ENCODE data around the gene C5orf58.

DNA sequence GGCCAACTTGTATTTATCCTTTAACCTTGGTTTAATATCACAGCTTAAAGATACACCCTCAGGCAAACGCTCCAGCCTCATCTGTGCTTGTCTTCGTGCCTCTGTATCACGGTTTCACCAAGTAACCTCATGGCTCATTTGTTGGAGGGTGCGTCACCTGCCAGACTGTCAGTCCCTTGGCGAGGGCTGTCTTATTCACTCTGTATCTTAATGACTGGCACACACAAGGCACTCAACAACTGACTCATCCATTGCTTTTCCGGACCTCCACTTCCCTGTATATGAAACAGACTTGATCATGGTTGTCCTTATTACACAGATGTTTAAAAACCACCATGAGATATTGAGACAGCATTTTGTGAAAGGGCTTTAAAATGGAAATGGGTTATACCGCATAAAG is 36.8 kb downstream of the C5orf58 start:
- TF ChIP-seq, protein P1, sequence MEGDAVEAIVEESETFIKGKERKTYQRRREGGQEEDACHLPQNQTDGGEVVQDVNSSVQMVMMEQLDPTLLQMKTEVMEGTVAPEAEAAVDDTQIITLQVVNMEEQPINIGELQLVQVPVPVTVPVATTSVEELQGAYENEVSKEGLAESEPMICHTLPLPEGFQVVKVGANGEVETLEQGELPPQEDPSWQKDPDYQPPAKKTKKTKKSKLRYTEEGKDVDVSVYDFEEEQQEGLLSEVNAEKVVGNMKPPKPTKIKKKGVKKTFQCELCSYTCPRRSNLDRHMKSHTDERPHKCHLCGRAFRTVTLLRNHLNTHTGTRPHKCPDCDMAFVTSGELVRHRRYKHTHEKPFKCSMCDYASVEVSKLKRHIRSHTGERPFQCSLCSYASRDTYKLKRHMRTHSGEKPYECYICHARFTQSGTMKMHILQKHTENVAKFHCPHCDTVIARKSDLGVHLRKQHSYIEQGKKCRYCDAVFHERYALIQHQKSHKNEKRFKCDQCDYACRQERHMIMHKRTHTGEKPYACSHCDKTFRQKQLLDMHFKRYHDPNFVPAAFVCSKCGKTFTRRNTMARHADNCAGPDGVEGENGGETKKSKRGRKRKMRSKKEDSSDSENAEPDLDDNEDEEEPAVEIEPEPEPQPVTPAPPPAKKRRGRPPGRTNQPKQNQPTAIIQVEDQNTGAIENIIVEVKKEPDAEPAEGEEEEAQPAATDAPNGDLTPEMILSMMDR (IDR thresholded peaks at IDR 0.05), result no peak
- TF ChIP-seq POLR2A (IDR thresholded peaks at IDR 0.05), result no peak
